DND-41 (cell line): ENCODE data around the gene TCEANC2.

ENCODE experiments used
- ATAC-seq: fragments of 200-7000 bp; cut with Tn5 transposase; 3 replicates; pipeline ENCODE4 v1.9.1; 2021; ENCODE audit warnings: low read depth; ENCODE audit not compliant: insufficient read depth
- DNase-seq: peaks from one replicate; pipeline ENCODE4 v3.0.0-alpha.2; 2020
- H2AFZ ChIP-seq: 2 replicates; pipeline ENCODE4 v1.6.0; 2012; ENCODE audit warnings: low read depth, low read length
- H3K27ac ChIP-seq: 2 replicates; pipeline ENCODE4 v1.5.1; 2012; ENCODE audit warnings: low read length, inconsistent platforms
- H3K27me3 ChIP-seq: fragments of 200-600 bp; sonication (generic); 2 replicates; pipeline ENCODE4 v1.6.0; 2012; ENCODE audit warnings: low read length, mild to moderate bottlenecking, inconsistent platforms; ENCODE audit not compliant: insufficient read depth, poor library complexity
- H3K36me3 ChIP-seq: 2 replicates; pipeline ENCODE4 v1.5.1; 2012; ENCODE audit warnings: low read length, inconsistent platforms; ENCODE audit not compliant: insufficient read depth
- H3K4me1 ChIP-seq: 2 replicates; pipeline ENCODE4 v1.5.1; 2012; ENCODE audit warnings: mild to moderate bottlenecking, low read length; ENCODE audit not compliant: insufficient read depth
- H3K4me2 ChIP-seq: 2 replicates; pipeline ENCODE4 v1.6.0; 2012; ENCODE audit warnings: mild to moderate bottlenecking, moderate library complexity, low read length, inconsistent platforms; ENCODE audit not compliant: insufficient read depth
- H3K4me3 ChIP-seq, 2 experiments: fragments of 200-600 bp in 1 of 2; shearing (Covaris generic) in 1 of 2; 2 replicates each; pipeline ENCODE4 v1.5.1; 2012 to 2016; ENCODE audit warnings: inconsistent platforms in 2 of 2, low read length in 2 of 2, mild to moderate bottlenecking in 2 of 2, low read depth in 1 of 2, moderate library complexity in 1 of 2
- H3K79me2 ChIP-seq: 2 replicates; pipeline ENCODE4 v1.6.0; 2012; ENCODE audit warnings: low read length, inconsistent platforms; ENCODE audit not compliant: insufficient read depth
- H3K9ac ChIP-seq: 2 replicates; pipeline ENCODE4 v1.6.0; 2012; ENCODE audit warnings: low read depth, mild to moderate bottlenecking, inconsistent platforms, low read length, moderate library complexity
- H3K9me3 ChIP-seq: 2 replicates; pipeline ENCODE4 v1.5.1; 2012; ENCODE audit warnings: low read length, moderate library complexity, mild to moderate bottlenecking, inconsistent platforms; ENCODE audit not compliant: insufficient read depth, severe bottlenecking
- H4K20me1 ChIP-seq: 2 replicates; pipeline ENCODE4 v1.6.0; 2012; ENCODE audit warnings: low read length; ENCODE audit not compliant: insufficient read depth
- CTCF ChIP-seq: IDR thresholded peaks from 2 replicates; pipeline ENCODE4 v1.5.1; 2012; ENCODE audit warnings: borderline replicate concordance, low read length, moderate library complexity, mild to moderate bottlenecking; ENCODE audit not compliant: poor library complexity, severe bottlenecking; ENCODE audit errors: extremely low read depth
- EZH2 ChIP-seq: IDR thresholded peaks from 3 replicates; pipeline ENCODE4 v1.6.1; 2012; ENCODE audit warnings: borderline replicate concordance, low read depth, mild to moderate bottlenecking, moderate library complexity, low read length, inconsistent platforms; ENCODE audit not compliant: severe bottlenecking

TCEANC2 gene

GRCh38 chr1:54077359-54077758 is 24.0 kb downstream of the TCEANC2 start:
- no peak for ATAC-seq
- H3K27ac ChIP-seq, result no peak overlapping the region
- H4K20me1 ChIP-seq, result no peaks in the 10 kb centered on the region
- H3K79me2 ChIP-seq, result no peaks in the 10 kb centered on the region
- no peaks in the 10 kb centered on the region for H3K27me3 ChIP-seq
- H2AFZ ChIP-seq, result no peak overlapping the region
- H3K9me3 ChIP-seq, result no peaks in the 10 kb centered on the region
- H3K4me1 ChIP-seq, result no peaks in the 10 kb centered on the region
- no peak overlapping the region for H3K4me2 ChIP-seq
- TF ChIP-seq CTCF (no peak), EZH2 (no peak)
- H3K36me3 ChIP-seq, result 0 out of 2 replicates have a peak, but pooled peaks cover 5% of the 10 kb centered on the region
- no peak for DNase-seq
- no peak overlapping the region for H3K4me3 ChIP-seq
- no peak overlapping the region for H3K9ac ChIP-seq

- H2AFZ ChIP-seq, result no peak overlapping the region
- no peak overlapping the region for H3K27ac ChIP-seq
- no peak for ATAC-seq
- no peaks in the 10 kb centered on the region for H3K36me3 ChIP-seq
- no peak overlapping the region for H3K4me3 ChIP-seq
- no peaks in the 10 kb centered on the region for H3K79me2 ChIP-seq
- H3K4me2 ChIP-seq, result no peak overlapping the region
- no peaks in the 10 kb centered on the region for H3K27me3 ChIP-seq
- no peaks in the 10 kb centered on the region for H3K9me3 ChIP-seq
- H3K9ac ChIP-seq, result no peak overlapping the region
- no peak for DNase-seq
- no peaks in the 10 kb centered on the region for H3K4me1 ChIP-seq
- H4K20me1 ChIP-seq, result no peaks in the 10 kb centered on the region
- no peak for TF ChIP-seq EZH2
- TF ChIP-seq CTCF, result no peak
These were observed 27.2 kb downstream of the TCEANC2 start for GRCh38 chr1:54080598-54081049.

- H4K20me1 ChIP-seq, result no peaks in the 10 kb centered on the region
- H3K27me3 ChIP-seq, result no peaks in the 10 kb centered on the region
- H2AFZ ChIP-seq, result no peak overlapping the region
- no peak overlapping the region for H3K27ac ChIP-seq
- no peaks in the 10 kb centered on the region for H3K79me2 ChIP-seq
- no peak overlapping the region for H3K4me3 ChIP-seq
- 0 out of 2 replicates have a peak, but pooled peaks cover 6% of the 10 kb centered on the region for H3K36me3 ChIP-seq
- H3K9me3 ChIP-seq, result no peaks in the 10 kb centered on the region
- no peak overlapping the region for H3K4me2 ChIP-seq
- no peaks in the 10 kb centered on the region for H3K4me1 ChIP-seq
- ATAC-seq (peak; percentile 94), DNase-seq (peak; percentile 62)
- TF ChIP-seq CTCF, result peak; percentile 82
- no peak for TF ChIP-seq EZH2
- no peak overlapping the region for H3K9ac ChIP-seq
These were observed 28.2 kb downstream of the TCEANC2 start for GRCh38 chr1:54081306-54082270.
